Liver (tissue), 2 donors: ENCODE results near the gene EEFSEC.

Experiments
- RAD21 ChIP-seq, 2 donors: IDR thresholded peaks; 2 replicates each; pipeline ENCODE4 v1.6.1; 2016; ENCODE audit warnings: antibody characterized with exemption in 2 of 2, mild to moderate bottlenecking in 2 of 2
- TF ChIP-seq, protein P1 (sequence below): IDR thresholded peaks from 2 replicates; pipeline ENCODE4 v1.6.1; 2016; ENCODE audit warnings: antibody characterized with exemption
- donor health status: healthy.

DNA sequence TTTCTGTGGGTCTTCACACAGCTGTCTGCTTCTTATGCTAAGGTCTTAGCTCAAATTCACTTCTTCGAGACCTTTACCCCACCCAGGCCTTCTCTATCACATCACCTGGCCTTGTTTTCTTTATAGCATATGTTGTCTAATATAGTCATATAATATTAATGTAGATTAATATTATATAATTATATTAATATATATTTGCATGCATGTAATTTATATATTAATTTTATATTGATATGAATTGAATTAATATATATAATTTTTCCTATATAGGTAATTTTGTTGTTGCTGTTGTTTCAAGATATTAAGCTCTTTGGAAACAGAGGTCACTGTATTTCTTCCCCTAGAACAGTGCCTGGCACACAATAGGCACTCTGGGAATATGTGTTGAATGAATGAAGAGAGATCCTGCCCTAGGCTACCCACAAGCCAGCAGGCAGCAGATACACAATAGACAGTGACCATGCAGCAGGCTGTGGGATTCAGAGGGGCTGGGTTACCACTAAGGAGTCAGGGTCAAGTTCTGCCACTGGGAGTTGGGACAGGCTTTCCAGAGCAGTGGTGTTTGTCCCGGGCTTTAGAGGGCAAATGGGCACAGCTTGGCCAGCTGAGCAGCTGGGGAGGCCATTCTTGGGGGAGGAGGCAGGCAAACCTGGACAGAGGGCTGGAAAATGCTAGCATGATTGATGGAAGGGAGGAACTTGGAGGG, 187.1 kb downstream of the EEFSEC start:
- no peak for TF ChIP-seq RAD21 (IDR thresholded peaks at IDR 0.05)
- TF ChIP-seq, protein P1, sequence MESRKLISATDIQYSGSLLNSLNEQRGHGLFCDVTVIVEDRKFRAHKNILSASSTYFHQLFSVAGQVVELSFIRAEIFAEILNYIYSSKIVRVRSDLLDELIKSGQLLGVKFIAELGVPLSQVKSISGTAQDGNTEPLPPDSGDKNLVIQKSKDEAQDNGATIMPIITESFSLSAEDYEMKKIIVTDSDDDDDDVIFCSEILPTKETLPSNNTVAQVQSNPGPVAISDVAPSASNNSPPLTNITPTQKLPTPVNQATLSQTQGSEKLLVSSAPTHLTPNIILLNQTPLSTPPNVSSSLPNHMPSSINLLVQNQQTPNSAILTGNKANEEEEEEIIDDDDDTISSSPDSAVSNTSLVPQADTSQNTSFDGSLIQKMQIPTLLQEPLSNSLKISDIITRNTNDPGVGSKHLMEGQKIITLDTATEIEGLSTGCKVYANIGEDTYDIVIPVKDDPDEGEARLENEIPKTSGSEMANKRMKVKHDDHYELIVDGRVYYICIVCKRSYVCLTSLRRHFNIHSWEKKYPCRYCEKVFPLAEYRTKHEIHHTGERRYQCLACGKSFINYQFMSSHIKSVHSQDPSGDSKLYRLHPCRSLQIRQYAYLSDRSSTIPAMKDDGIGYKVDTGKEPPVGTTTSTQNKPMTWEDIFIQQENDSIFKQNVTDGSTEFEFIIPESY: no peak
